Hepatocyte (in vitro differentiated cells): ENCODE results near the gene TAL2. TPM values are rescaled to one million over a fixed set of nuclear protein-coding genes. Genes with fewer than 3 reads are reported as not detected.

Source experiments
- DNase-seq: peaks from one replicate; pipeline ENCODE4 v3.0.0-alpha.2; 2016; ENCODE audit warnings: low spot score
- H2AFZ ChIP-seq: fragments of 200-600 bp; sonication (generic); 2 replicates; pipeline ENCODE4 v1.6.0; 2016; ENCODE audit warnings: antibody characterized with exemption, mild to moderate bottlenecking
- H3K27ac ChIP-seq: fragments of 200-600 bp; sonication (generic); 2 replicates; pipeline ENCODE4 v1.5.1; 2016; ENCODE audit warnings: mild to moderate bottlenecking
- H3K27me3 ChIP-seq: fragments of 200-600 bp; sonication (generic); 2 replicates; pipeline ENCODE4 v1.6.1; 2016
- H3K36me3 ChIP-seq: fragments of 200-600 bp; sonication (generic); replicated peaks from 2 replicates; pipeline ENCODE4 v1.5.1; 2016; ENCODE audit warnings: low read depth; ENCODE audit not compliant: insufficient read depth
- H3K4me1 ChIP-seq: fragments of 200-600 bp; sonication (generic); 2 replicates; pipeline ENCODE4 v1.5.1; 2016; ENCODE audit warnings: mild to moderate bottlenecking, moderate library complexity; ENCODE audit not compliant: insufficient read depth
- H3K4me2 ChIP-seq: fragments of 200-600 bp; sonication (generic); 2 replicates; pipeline ENCODE4 v1.6.0; 2016
- H3K4me3 ChIP-seq: fragments of 200-600 bp; sonication (generic); 2 replicates; pipeline ENCODE4 v1.5.1; 2016; ENCODE audit warnings: mild to moderate bottlenecking
- H3K79me2 ChIP-seq: fragments of 200-600 bp; sonication (generic); 2 replicates; pipeline ENCODE4 v1.6.0; 2017; ENCODE audit warnings: mild to moderate bottlenecking
- H3K9me2 ChIP-seq: fragments of 200-600 bp; sonication (generic); replicated peaks from 2 replicates; pipeline ENCODE4 v1.6.0; 2017; ENCODE audit warnings: mild to moderate bottlenecking; ENCODE audit not compliant: insufficient read depth
- H3K9me3 ChIP-seq: fragments of 200-600 bp; sonication (generic); 2 replicates; pipeline ENCODE4 v1.5.1; 2016; ENCODE audit warnings: low read depth, mild to moderate bottlenecking
- H4K20me1 ChIP-seq: fragments of 200-600 bp; sonication (generic); 2 replicates; pipeline ENCODE4 v1.6.0; 2016; ENCODE audit warnings: mild to moderate bottlenecking; ENCODE audit not compliant: insufficient read depth, poor library complexity, severe bottlenecking
- CTCF ChIP-seq: fragments of 200-600 bp; sonication (generic); IDR thresholded peaks from 2 replicates; pipeline ENCODE4 v1.5.1; 2016; ENCODE audit warnings: antibody characterized with exemption, mild to moderate bottlenecking; ENCODE audit not compliant: poor library complexity
- EZH2 ChIP-seq: fragments of 200-600 bp; sonication (generic); IDR thresholded peaks from 2 replicates; pipeline ENCODE4 v1.6.1; 2016; ENCODE audit warnings: antibody characterized with exemption, mild to moderate bottlenecking, borderline replicate concordance
- EZH2phosphoT487 ChIP-seq: fragments of 200-600 bp; sonication (generic); IDR thresholded peaks from one replicate; pipeline ENCODE4 v1.6.1; 2018; ENCODE audit warnings: antibody characterized with exemption, mild to moderate bottlenecking, low read depth, moderate library complexity; ENCODE audit not compliant: unreplicated experiment, severe bottlenecking
- WGBS: methylation state at CpG from one replicate; pipeline ENCODE4 v1.1.6; 2016; ENCODE audit warnings: low lambda C conversion rate; ENCODE audit errors: missing lambda C conversion rate; 5-methylcytosine and 5-hydroxymethylcytosine counted together
- polyA plus RNA-seq: library from polyadenylated mRNA; unstranded; fragments of >200 nt; fragmentation: Nextera tagmentation; extraction: Ambion mirVana; gene quantifications from 2 replicates; pipeline ENCODE4 v1.2.1, GENCODE V29; 2016
- total RNA-seq: library from RNA; depleted of rRNA; stranded (reverse); fragments of >200 nt; gene quantifications from 2 replicates; pipeline ENCODE4 v1.2.3, GENCODE V29; 2014

The TAL2 gene
- total and polyA plus RNA-seq, 2 experiments from 2014 or later: not detected

- H2AFZ ChIP-seq: no peak overlapping the region
- no peaks in the 10 kb centered on the region for H3K36me3 ChIP-seq
- no peak for DNase-seq
- WGBS: 73% methylated on average over 1 of the region's 1 CpG
- TF ChIP-seq EZH2phosphoT487 (no peak), CTCF (no peak), EZH2 (no peak)
- no peaks in the 10 kb centered on the region for H3K4me1 ChIP-seq
- H3K9me3 ChIP-seq: no peaks in the 10 kb centered on the region
- H3K27me3 ChIP-seq: no peaks in the 10 kb centered on the region
- H3K27ac ChIP-seq: no peak overlapping the region
- no peaks in the 10 kb centered on the region for H3K9me2 ChIP-seq
- H3K79me2 ChIP-seq: no peaks in the 10 kb centered on the region
- no peak overlapping the region for H3K4me3 ChIP-seq
- no peaks in the 10 kb centered on the region for H4K20me1 ChIP-seq
- no peak overlapping the region for H3K4me2 ChIP-seq
Measured at GRCh38 chr9:105712297-105712696, 50.0 kb downstream of the TAL2 start.

Other genes with a start within 250 kb of the TAL2 start
- 7.3 and 9.3 TPM in 2 replicates for gene FSD1L, start 214.4 kb upstream of the TAL2 start, total RNA-seq
- gene FSD1L, start 214.4 kb upstream of the TAL2 start, polyA plus RNA-seq: 1.1 and 2.5 TPM in 2 replicates
- 27.1 and 37.2 TPM in 2 replicates for gene FKTN, start 104.3 kb upstream of the TAL2 start, total RNA-seq
- gene FKTN, start 104.3 kb upstream of the TAL2 start, polyA plus RNA-seq: 1.8 and 4.8 TPM in 2 replicates
- 28.4 and 33.0 TPM in 2 replicates for gene TMEM38B, start 32.1 kb downstream of the TAL2 start, total RNA-seq
- gene TMEM38B, start 32.1 kb downstream of the TAL2 start, polyA plus RNA-seq: 14.2 and 22.0 TPM in 2 replicates